GM21528 (cell line): ENCODE results near the gene ZNF804B.
"Not testable (repeated sequence)": the region's sequence is repeated elsewhere in the genome, so short reads cannot be mapped to it uniquely, and the experiment has no call there.

Source experiments
- ATAC-seq: cut with Tn5 transposase; IDR thresholded peaks from one replicate; pipeline ENCODE4 v1.9.1; 2021; ENCODE audit warnings: mild to moderate bottlenecking, moderate library complexity; ENCODE audit not compliant: unreplicated experiment, low FRiP score

Gene ZNF804B

GRCh38 chr7:89072081-89072480, 312.6 kb downstream of the ZNF804B start:
- ATAC-seq = no peak

DNA sequence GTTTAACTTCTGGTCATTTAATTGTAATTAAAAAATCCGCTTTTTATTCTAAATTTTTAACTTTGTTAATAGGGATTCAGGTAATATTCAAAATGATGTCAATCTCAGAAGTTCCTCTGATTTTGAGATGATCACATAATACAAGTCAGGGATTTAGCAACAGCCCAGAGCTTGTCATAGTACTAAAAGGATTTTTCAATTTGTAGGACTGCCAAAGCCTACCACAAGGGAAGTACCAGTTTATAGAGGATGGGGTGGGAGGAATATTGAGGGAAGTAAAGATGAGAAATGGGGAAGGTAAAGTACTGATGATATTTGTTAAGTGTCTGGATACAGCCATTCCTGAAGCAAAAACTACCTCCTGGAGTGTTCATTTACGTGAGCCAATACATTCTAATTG, 314.3 kb downstream of the ZNF804B start:
- no peak for ATAC-seq

DNA sequence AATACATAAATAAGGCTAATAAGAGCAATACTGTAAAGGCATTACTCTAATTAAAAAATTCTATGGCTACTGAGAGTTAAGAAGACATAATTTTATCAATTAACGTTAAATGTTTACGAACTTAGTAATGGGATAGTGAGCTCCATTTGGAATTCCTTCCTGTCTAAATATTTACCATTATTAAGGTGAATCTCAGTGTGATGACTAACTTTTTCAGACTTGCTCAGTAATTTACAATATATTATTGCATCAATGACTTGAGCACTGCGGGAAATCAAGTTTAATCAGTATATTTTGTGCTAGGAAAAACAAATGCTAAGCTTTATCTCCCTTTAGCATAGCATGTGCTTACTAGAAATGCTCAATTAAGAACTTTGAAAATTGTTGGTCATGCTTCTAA, 318.5 kb downstream of the ZNF804B start:
- no peak for ATAC-seq

DNA sequence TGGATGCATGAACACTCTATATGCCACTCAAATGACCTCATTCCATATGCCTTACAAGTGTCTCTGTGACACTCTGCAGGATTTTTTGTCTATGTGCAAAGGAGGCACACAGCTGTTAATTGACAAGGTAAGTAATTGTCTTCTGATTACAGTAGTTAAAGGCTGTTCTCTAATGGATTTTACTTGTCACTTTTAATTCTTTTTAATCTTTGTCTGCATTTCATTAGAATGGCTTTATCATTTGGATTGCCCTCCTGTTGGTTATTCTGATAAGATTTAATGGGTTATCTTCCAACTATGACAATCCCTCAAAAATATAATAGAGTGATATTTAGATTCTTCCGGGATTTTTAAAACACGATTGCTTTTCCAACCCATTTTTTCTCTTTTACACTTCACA, 326.1 kb downstream of the ZNF804B start:
- ATAC-seq = no peak

- no peak for ATAC-seq
Observed at GRCh38 chr7:89091550-89091949, 332.1 kb downstream of the ZNF804B start.

- no peak for ATAC-seq
Observed at GRCh38 chr7:89094269-89094668, 334.8 kb downstream of the ZNF804B start.

GRCh38 chr7:89103564-89103963, 344.1 kb downstream of the ZNF804B start:
- ATAC-seq = no peak

DNA sequence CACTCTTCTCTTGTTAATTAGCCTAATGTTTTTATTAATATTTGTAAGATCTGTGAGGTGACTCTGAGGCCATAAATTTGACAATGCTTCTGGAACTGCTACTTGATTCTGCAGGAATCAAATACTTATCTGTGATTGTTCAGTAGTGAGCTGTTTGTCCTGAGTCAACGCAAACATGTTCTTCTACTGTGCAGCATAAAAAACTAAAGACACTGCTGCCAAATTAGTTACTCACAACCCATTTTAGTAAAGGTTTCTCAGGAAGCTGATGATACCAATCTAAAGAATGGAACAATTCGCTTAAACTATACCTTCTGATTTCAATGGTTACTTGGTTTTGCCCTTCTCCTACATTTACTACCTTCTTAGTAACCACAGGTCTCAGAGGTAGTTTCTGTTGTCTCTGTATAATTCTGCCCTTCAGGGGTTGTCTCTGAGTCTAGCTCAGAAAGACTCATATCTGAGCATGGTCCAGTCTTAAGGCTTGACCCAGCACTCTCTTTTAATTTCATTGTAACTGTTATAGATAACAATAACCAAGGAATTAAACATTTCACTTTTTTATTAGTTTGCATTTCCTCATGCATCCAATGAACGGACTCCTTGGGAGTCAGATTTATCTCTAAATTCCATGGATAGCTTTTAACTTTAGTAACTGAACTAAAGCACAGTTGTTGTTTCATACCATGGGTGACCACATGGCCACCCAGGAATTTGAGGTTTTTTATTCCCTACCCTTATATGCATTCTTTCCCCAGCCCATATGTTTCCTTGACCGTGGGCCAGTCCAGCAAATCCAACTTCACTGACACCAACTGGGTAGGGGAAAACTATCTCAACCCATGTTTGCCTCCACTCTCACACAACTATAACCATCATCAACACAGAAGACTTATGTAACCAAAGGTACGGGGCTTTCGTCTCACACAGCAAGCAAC, 345.5 kb downstream of the ZNF804B start:
- ATAC-seq = no peak

GRCh38 chr7:89123871-89124270, 364.4 kb downstream of the ZNF804B start:
- no peak for ATAC-seq

DNA sequence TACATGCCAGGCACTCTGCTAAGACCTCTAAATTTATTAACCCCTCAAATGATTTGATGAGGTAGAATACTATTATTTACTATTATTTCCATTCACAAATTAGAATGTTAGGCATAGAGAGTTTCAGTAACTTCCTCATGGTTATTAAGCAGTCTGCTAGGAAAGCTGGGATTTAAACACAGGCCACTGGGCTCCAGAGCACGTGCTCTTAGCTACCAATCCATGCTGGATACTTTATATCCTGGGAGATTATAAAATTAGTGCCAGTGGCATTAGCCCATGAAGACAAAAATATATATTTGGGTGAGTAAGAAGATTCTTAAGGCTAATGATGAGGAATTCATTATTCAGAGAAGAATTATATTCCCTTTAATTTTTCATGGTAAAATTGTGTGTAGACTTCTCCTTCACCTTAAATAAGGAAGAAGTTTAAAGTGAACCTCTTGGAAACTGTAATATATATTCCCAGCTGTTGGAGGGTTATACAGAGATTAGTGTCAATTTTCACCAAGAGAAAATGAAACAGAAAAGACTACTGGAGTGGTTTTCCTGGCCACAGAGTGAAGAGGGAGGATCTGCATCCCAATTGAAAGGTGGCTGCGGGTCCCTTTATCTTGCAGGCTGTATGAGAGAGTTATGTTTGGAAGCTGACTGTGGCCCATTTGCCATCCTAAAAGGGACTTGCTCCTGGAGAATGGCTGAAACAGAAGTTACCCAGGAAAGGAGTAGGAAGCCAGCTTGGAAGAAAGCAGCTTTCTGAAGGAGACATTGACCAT, 370.3 kb downstream of the ZNF804B start:
- ATAC-seq = no peak

- no peak for ATAC-seq
Observed at GRCh38 chr7:89133357-89133756, 373.9 kb downstream of the ZNF804B start.

GRCh38 chr7:89133819-89134218, 374.3 kb downstream of the ZNF804B start:
- no peak for ATAC-seq

GRCh38 chr7:89145801-89146200, 386.3 kb downstream of the ZNF804B start:
- no peak for ATAC-seq

- ATAC-seq = no peak
Observed at GRCh38 chr7:89160107-89160506, 400.6 kb downstream of the ZNF804B start.

DNA sequence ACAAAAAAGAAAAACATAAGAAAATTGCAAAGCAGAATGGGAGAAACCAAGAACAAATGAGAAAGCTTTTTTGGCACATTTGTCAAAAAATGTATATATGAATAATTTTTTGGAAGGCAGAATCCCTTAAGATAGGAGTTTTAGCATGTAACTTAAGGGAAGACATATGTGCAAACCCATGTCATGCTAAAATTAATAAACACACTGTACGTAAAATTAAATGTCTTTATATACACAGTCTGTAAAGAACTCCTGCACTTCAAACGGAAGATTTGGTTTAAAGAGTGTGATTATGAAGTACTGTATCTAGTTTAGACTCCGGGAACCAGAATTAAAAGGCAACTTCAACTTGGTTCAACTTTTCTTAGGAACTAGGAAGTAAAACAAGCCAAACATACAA, 405.9 kb downstream of the ZNF804B start:
- ATAC-seq = no peak

DNA sequence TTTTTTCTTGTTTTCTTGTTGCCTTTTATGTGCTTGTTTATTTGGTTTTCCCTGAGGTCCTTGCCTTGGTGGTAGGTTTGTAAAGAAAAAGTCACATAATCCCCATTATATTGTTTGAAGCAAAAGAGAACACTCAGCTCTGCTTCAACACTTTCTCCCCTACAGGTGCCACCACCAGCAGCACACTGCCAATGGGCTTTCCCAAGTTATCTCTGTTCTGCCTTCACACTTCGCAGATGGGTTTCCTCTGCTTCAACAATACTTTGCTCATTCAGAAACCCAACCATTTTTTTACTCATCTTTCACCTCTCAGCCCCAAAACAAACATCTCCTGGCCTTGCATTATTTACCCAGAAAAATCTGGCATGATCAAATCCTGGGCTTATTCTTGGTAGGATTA, 411.1 kb downstream of the ZNF804B start:
- ATAC-seq = no peak

DNA sequence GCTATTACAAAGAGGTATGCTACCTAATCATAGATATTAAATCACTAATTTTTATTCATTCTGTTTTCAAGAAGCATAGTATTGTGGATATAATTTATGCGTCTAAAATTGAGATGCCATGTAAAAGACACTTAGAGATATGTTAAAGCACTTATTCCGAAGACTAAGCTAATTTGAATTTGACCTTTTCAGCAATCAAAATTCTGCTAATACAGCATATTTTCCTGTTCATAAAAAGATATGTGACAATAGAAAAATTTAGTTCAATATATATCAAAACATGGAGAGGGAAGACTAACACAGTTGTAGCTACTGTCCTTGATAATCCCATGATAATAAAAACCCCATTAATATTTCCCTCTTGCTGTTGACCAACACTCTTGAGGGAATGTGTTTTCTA, 422.6 kb downstream of the ZNF804B start:
- no peak for ATAC-seq

- ATAC-seq = no peak
Observed at GRCh38 chr7:89183712-89184111, 424.2 kb downstream of the ZNF804B start.

GRCh38 chr7:89200758-89201157, 441.3 kb downstream of the ZNF804B start:
- no peak for ATAC-seq

- ATAC-seq = no peak
Observed at GRCh38 chr7:89223900-89224395, 464.4 kb downstream of the ZNF804B start.

- ATAC-seq = not testable (repeated sequence)
Observed at GRCh38 chr7:89228688-89229171, 469.2 kb downstream of the ZNF804B start.
